Mammary epithelial cell (primary cell): ENCODE measurements around the gene MDGA2.

Source experiments
- EZH2 ChIP-seq: IDR thresholded peaks from 2 replicates; pipeline ENCODE4 v1.6.1; 2012; ENCODE audit warnings: low read length, inconsistent platforms, borderline replicate concordance
- TF ChIP-seq, protein P1 (sequence below), 2 donors: IDR thresholded peaks in 1 of 2; conservative IDR thresholded peaks in 1 of 2; 2 replicates each; pipeline ENCODE4 v1.5.1; 2011 to 2012; ENCODE audit warnings: inconsistent platforms in 2 of 2, low read length in 2 of 2, mild to moderate bottlenecking in 2 of 2, control low read depth in 1 of 2, low read depth in 1 of 2; ENCODE audit not compliant: insufficient read depth in 1 of 2; ENCODE audit errors: extremely low read depth in 1 of 2

DNA sequence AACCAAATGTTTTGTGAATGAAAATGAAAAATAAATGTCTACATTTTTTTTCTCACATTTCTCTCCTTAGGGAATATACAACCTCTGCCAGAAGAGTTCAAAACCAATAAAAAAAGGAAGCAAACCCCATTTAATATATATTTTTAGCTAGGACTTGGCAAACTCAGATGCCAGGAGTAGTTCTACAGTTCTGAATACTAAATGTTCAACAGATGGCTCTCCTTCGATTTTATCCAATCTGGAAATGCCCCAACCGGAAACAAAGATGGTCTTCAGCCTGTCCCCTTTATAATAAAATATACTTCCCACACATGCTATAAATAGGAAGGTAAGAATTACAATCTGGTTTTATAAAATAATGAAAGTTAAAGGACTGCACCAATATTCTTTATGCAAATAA is 330.4 kb downstream of the MDGA2 start:
- TF ChIP-seq, protein P1, sequence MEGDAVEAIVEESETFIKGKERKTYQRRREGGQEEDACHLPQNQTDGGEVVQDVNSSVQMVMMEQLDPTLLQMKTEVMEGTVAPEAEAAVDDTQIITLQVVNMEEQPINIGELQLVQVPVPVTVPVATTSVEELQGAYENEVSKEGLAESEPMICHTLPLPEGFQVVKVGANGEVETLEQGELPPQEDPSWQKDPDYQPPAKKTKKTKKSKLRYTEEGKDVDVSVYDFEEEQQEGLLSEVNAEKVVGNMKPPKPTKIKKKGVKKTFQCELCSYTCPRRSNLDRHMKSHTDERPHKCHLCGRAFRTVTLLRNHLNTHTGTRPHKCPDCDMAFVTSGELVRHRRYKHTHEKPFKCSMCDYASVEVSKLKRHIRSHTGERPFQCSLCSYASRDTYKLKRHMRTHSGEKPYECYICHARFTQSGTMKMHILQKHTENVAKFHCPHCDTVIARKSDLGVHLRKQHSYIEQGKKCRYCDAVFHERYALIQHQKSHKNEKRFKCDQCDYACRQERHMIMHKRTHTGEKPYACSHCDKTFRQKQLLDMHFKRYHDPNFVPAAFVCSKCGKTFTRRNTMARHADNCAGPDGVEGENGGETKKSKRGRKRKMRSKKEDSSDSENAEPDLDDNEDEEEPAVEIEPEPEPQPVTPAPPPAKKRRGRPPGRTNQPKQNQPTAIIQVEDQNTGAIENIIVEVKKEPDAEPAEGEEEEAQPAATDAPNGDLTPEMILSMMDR (conservative IDR thresholded peaks at IDR 0.05 in 1 of 2, IDR thresholded peaks at IDR 0.05 in 1 of 2; ENCODE audit: extremely low read depth in 1 of 2, insufficient read depth in 1 of 2, low read depth in 1 of 2, low read length in 2 of 2) = no peak
- TF ChIP-seq EZH2 = no peak
